H1 (cell line): ENCODE measurements around the gene FLNC. TPM values are rescaled to one million over a fixed set of nuclear protein-coding genes. Genes with fewer than 3 reads are reported as not detected.

ENCODE experiments used
- CTCF ChIA-PET: fragments of 300-600 bp; sonication (Branson Sonifier 250); formaldehyde crosslinking; loops from one replicate; lab custom pipeline; 2021; ENCODE audit not compliant: partially characterized antibody; lab: Charles Lee
- POLR2A ChIA-PET: fragments of 300-600 bp; sonication (Branson Sonifier 250); formaldehyde crosslinking; loops from one replicate; lab custom pipeline; 2021; ENCODE audit warnings: inconsistent platforms; ENCODE audit not compliant: partially characterized antibody; lab: Charles Lee
- DNase-seq, 2 experiments: peaks; one replicate each; pipeline versions ENCODE4 v3.0.0 to v3.0.0-alpha.2; 2010 to 2022; ENCODE audit warnings: low spot score in 2 of 2, low read depth in 1 of 2, mixed read lengths in 1 of 2
- FAIRE-seq: peaks from 2 replicates; lab custom pipeline; 2011; peaks lifted over from hg19 to GRCh38; lab: Jason Lieb, UNC
- H2AFZ ChIP-seq: 2 replicates; pipeline ENCODE4 v1.8.1; 2012; ENCODE audit warnings: low read length, inconsistent platforms
- H2AK5ac ChIP-seq: 2 replicates; pipeline ENCODE4 v1.6.1; 2013; ENCODE audit warnings: low read depth, low read length
- H2BK120ac ChIP-seq: replicated peaks from 2 replicates; pipeline ENCODE3; 2013; ENCODE audit warnings: low read depth, low read length, inconsistent platforms
- H2BK12ac ChIP-seq: 2 replicates; pipeline ENCODE4 v1.6.1; 2013; ENCODE audit warnings: low read depth, low read length
- H2BK15ac ChIP-seq: 2 replicates; pipeline ENCODE4 v1.6.1; 2013; ENCODE audit warnings: low read length
- H2BK20ac ChIP-seq: 2 replicates; pipeline ENCODE4 v1.6.1; 2013; ENCODE audit warnings: low read length
- H2BK5ac ChIP-seq: 2 replicates; pipeline ENCODE4 v1.6.1; 2013; ENCODE audit warnings: low read depth, low read length
- H3K14ac ChIP-seq: 2 replicates; pipeline ENCODE4 v1.6.1; 2013; ENCODE audit warnings: inconsistent platforms; ENCODE audit not compliant: insufficient read length
- H3K18ac ChIP-seq: 2 replicates; pipeline ENCODE4 v1.6.1; 2013; ENCODE audit warnings: low read length; ENCODE audit errors: extremely low read depth
- H3K23ac ChIP-seq: 2 replicates; pipeline ENCODE4 v1.6.1; 2013; ENCODE audit warnings: inconsistent platforms; ENCODE audit not compliant: insufficient read length
- H3K23me2 ChIP-seq: 2 replicates; pipeline ENCODE4 v1.6.1; 2013; ENCODE audit warnings: low read depth, low read length
- H3K27ac ChIP-seq: 2 replicates; pipeline ENCODE4 v1.6.1; 2011; ENCODE audit warnings: low read depth, low read length, inconsistent platforms
- H3K27me3 ChIP-seq, 4 experiments: replicated peaks in 1 of 4; 1 replicate in 1 of 4; 2 replicates in 3 of 4; pipeline versions ENCODE4 v1.6.1 to v1.8.1; 2011 to 2013; ENCODE audit warnings: low read length in 3 of 4, mild to moderate bottlenecking in 3 of 4, inconsistent platforms in 2 of 4, mixed read lengths in 2 of 4, moderate library complexity in 1 of 4; ENCODE audit not compliant: control insufficient read depth in 3 of 4, insufficient read depth in 3 of 4; ENCODE audit errors: extremely low read depth in 1 of 4
- H3K36me3 ChIP-seq, 4 experiments: 2 replicates each; pipeline versions ENCODE4 v1.6.1 to v1.8.1; 2011 to 2013; ENCODE audit warnings: mild to moderate bottlenecking in 4 of 4, low read length in 3 of 4, moderate library complexity in 2 of 4, control low read depth in 1 of 4, inconsistent platforms in 1 of 4; ENCODE audit not compliant: insufficient read depth in 4 of 4, control insufficient read depth in 2 of 4
- H3K4ac ChIP-seq: replicated peaks from 2 replicates; pipeline ENCODE3; 2013; ENCODE audit warnings: low read length, low read depth, mixed read lengths, inconsistent platforms; ENCODE audit not compliant: insufficient read length
- H3K4me1 ChIP-seq, 4 experiments: replicated peaks in 1 of 4; 1 replicate in 1 of 4; 2 replicates in 3 of 4; pipeline versions ENCODE4 v1.6.1 to v1.8.1; 2011 to 2013; ENCODE audit warnings: low read length in 3 of 4, inconsistent platforms in 2 of 4, mixed read lengths in 1 of 4; ENCODE audit not compliant: insufficient read depth in 4 of 4, control insufficient read depth in 3 of 4
- H3K4me2 ChIP-seq, 2 experiments: 2 replicates each; pipeline versions ENCODE4 v1.6.1 to v1.8.1; 2011 to 2013; ENCODE audit warnings: low read depth in 2 of 2, low read length in 2 of 2, control low read depth in 1 of 2, inconsistent platforms in 1 of 2, mild to moderate bottlenecking in 1 of 2; ENCODE audit not compliant: insufficient read depth in 1 of 2
- H3K4me3 ChIP-seq, 4 experiments: fragments of 200-600, 300-600 bp in 1 of 4; sonication (generic), shearing (Covaris generic), sonication (Bioruptor Twin) in 1 of 4; 2 replicates each; pipeline versions ENCODE4 v1.5.1 to v1.8.1; 2011 to 2016; ENCODE audit warnings: low read length in 4 of 4, low read depth in 3 of 4, control low read depth in 2 of 4, inconsistent platforms in 2 of 4, mild to moderate bottlenecking in 2 of 4, mixed read lengths in 1 of 4, moderate library complexity in 1 of 4; ENCODE audit not compliant: insufficient read depth in 2 of 4; ENCODE audit errors: extremely low read depth in 1 of 4
- H3K56ac ChIP-seq: replicated peaks from 2 replicates; pipeline ENCODE3; 2013; ENCODE audit warnings: low read depth, mild to moderate bottlenecking, mixed read lengths, low read length, inconsistent platforms; ENCODE audit not compliant: insufficient read length
- H3K79me1 ChIP-seq: 2 replicates; pipeline ENCODE4 v1.6.1; 2013; ENCODE audit warnings: low read depth, low read length, control low read depth
- H3K79me2 ChIP-seq, 2 experiments: 2 replicates each; pipeline versions ENCODE4 v1.6.1 to v1.8.1; 2012 to 2013; ENCODE audit warnings: low read length in 2 of 2, mild to moderate bottlenecking in 2 of 2, inconsistent platforms in 1 of 2; ENCODE audit not compliant: insufficient read depth in 2 of 2, control insufficient read depth in 1 of 2
- H3K9ac ChIP-seq, 4 experiments: replicated peaks in 1 of 4; 1 replicate in 1 of 4; 2 replicates in 3 of 4; pipeline versions ENCODE4 v1.6.1 to v1.8.1; 2011 to 2013; ENCODE audit warnings: low read depth in 3 of 4, low read length in 3 of 4, control low read depth in 2 of 4, mild to moderate bottlenecking in 2 of 4, moderate library complexity in 2 of 4, inconsistent platforms in 1 of 4; ENCODE audit errors: extremely low read depth in 1 of 4
- H3K9me3 ChIP-seq, 2 experiments: 2 replicates each; pipeline versions ENCODE4 v1.6.1 to v1.8.1; 2012 to 2013; ENCODE audit warnings: mild to moderate bottlenecking in 2 of 2, moderate library complexity in 2 of 2, control low read depth in 1 of 2, inconsistent platforms in 1 of 2, low read depth in 1 of 2, low read length in 1 of 2, mixed read lengths in 1 of 2; ENCODE audit not compliant: insufficient read depth in 2 of 2
- H4K20me1 ChIP-seq, 2 experiments: replicated peaks in 1 of 2; 2 replicates each; pipeline versions ENCODE3 to v1.8.1; 2011 to 2013; ENCODE audit warnings: inconsistent platforms in 2 of 2, low read length in 2 of 2, mild to moderate bottlenecking in 1 of 2; ENCODE audit not compliant: insufficient read depth in 2 of 2, control insufficient read depth in 1 of 2
- H4K5ac ChIP-seq: 2 replicates; pipeline ENCODE4 v1.6.1; 2013; ENCODE audit warnings: low read length, low read depth, mixed read lengths, inconsistent platforms; ENCODE audit not compliant: insufficient read length
- H4K8ac ChIP-seq: 2 replicates; pipeline ENCODE4 v1.8.0; 2013; ENCODE audit warnings: mild to moderate bottlenecking, moderate library complexity, low read length, inconsistent platforms; ENCODE audit not compliant: insufficient read depth; ENCODE audit errors: extremely low read depth
- H4K91ac ChIP-seq: replicated peaks from 2 replicates; pipeline ENCODE3; 2013; ENCODE audit warnings: low read length, mixed read lengths, inconsistent platforms; ENCODE audit not compliant: insufficient read length
- BRCA1 ChIP-seq: IDR thresholded peaks from 2 replicates; pipeline ENCODE4 v1.6.1; 2012; ENCODE audit warnings: low read depth, low read length, improper control_type of control experiment
- CHD1 ChIP-seq: IDR thresholded peaks from 2 replicates; pipeline ENCODE4 v1.6.1; 2012; ENCODE audit warnings: low read depth, low read length, improper control_type of control experiment
- JUN ChIP-seq: IDR thresholded peaks from 2 replicates; pipeline ENCODE4 v1.6.1; 2011; ENCODE audit warnings: low read depth, mild to moderate bottlenecking, improper control_type of control experiment, low read length
- KDM1A ChIP-seq: fragments of 200-600, 300-600 bp; sonication (generic); IDR thresholded peaks from 2 replicates; pipeline ENCODE4 v1.7.1; 2016; ENCODE audit warnings: mild to moderate bottlenecking, low read length, borderline replicate concordance
- NRF1 ChIP-seq: IDR thresholded peaks from 2 replicates; pipeline ENCODE4 v1.6.1; 2011; ENCODE audit warnings: mild to moderate bottlenecking, low read depth, low read length, improper control_type of control experiment
- SIN3A ChIP-seq, 2 experiments: IDR thresholded peaks in 1 of 2; conservative IDR thresholded peaks in 1 of 2; 2 replicates each; pipeline ENCODE4 v1.6.1; 2011 to 2012; ENCODE audit warnings: low read length in 2 of 2, improper control_type of control experiment in 1 of 2, low read depth in 1 of 2, mild to moderate bottlenecking in 1 of 2
- SP2 ChIP-seq: IDR thresholded peaks from 2 replicates; pipeline ENCODE4 v1.6.1; 2012; ENCODE audit warnings: mild to moderate bottlenecking, low read length, inconsistent platforms
- SUZ12 ChIP-seq: fragments of 200-600 bp; sonication (generic); IDR thresholded peaks from 2 replicates; pipeline ENCODE4 v1.6.1; 2012; ENCODE audit warnings: mild to moderate bottlenecking, inconsistent platforms, low read length, moderate library complexity, mixed read lengths
- TAF1 ChIP-seq: IDR thresholded peaks from 2 replicates; pipeline ENCODE4 v1.6.1; 2011; ENCODE audit warnings: mild to moderate bottlenecking, low read depth, low read length
- TBP ChIP-seq: IDR thresholded peaks from 2 replicates; pipeline ENCODE4 v1.6.1; 2011; ENCODE audit warnings: low read depth, low read length, improper control_type of control experiment
- TEAD4 ChIP-seq: IDR thresholded peaks from 2 replicates; pipeline ENCODE4 v1.6.1; 2012; ENCODE audit warnings: low read depth, low read length, inconsistent platforms, mixed read lengths
- polyA plus RNA-seq, 7 experiments: library from polyadenylated mRNA; depleted of rRNA in 3 of 7; stranded (reverse) in 5 of 7; unstranded in 2 of 7; fragments of >200 nt in 5 of 7; fragments of 200-250 nt in 2 of 7; gene quantifications; 1 replicate in 5 of 7; 2 replicates in 1 of 7; 4 replicates in 1 of 7; pipeline versions ENCODE4 v1.2.1 to v1.2.3, GENCODE V29; 2011 to 2013; ENCODE audit warnings: missing spikeins in 2 of 7, mixed read lengths in 2 of 7
- total RNA-seq: library from RNA; stranded (reverse); fragmentation: NEBNext Ultra II Directional; extraction: Animal tissue kit (Norgen Biotek cat#: 25700); gene quantifications from 2 replicates; pipeline ENCODE4 v1.2.1, GENCODE V29; 2021

FLNC gene
- total and polyA plus RNA-seq, 2 of the 8 experiments (the other 6 are each of a cell fraction or from before 2014, with no cell fraction given) = 1.9 to 10.7 TPM

DNA sequence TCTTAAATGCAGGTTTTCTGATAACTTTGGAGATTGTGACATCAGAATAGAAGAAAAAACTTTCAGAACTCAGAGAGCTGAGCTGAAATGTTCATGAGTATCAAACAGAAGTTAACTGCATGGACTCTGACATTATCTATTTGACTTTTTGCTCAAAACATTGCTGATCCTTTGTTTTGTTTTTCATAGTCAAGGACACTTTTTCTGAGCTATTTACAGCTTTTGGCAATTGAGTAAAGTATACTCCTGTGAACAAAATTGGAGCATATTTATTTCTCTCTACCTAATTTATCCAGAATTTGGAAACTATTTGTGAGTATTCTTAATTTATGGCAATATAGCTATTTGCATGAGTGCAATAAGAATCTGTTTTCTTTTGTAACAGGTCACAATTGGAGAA, 69.2 kb downstream of the FLNC start:
- no peak overlapping the region for H2BK5ac ChIP-seq
- H3K79me1 ChIP-seq = no peaks in the 10 kb centered on the region
- H3K79me2 ChIP-seq = no peaks in the 10 kb centered on the region
- H2BK15ac ChIP-seq = no peak overlapping the region
- DNase-seq (no peak), FAIRE-seq (no peak)
- no peak overlapping the region for H3K27ac ChIP-seq
- H3K4ac ChIP-seq = no peak overlapping the region
- no peaks in the 10 kb centered on the region for H3K27me3 ChIP-seq
- no peak overlapping the region for H2BK120ac ChIP-seq
- H4K20me1 ChIP-seq = no peaks in the 10 kb centered on the region
- H3K36me3 ChIP-seq = no peaks in the 10 kb centered on the region
- H4K8ac ChIP-seq = no peak overlapping the region
- H3K56ac ChIP-seq = no peak overlapping the region
- ChIA-PET CTCF (interaction anchor here (1.2 kb wide), 1 partner anchor 12 kb away, joined by 4 read pairs; no protein-coding TSS in a partner anchor), POLR2A (interaction anchor here (1.9 kb wide), 1 partner anchor 13 kb away, joined by 5 read pairs; no protein-coding TSS in a partner anchor)
- H2AFZ ChIP-seq = no peak overlapping the region
- H3K9me3 ChIP-seq = peaks cover 3 to 11% of the 10 kb centered on the region in 2 experiments; a peak in 2 of 4 replicates
- H2BK12ac ChIP-seq = no peak overlapping the region
- H3K23me2 ChIP-seq = no peaks in the 10 kb centered on the region
- H3K18ac ChIP-seq = no peak overlapping the region
- H3K4me3 ChIP-seq = no peak overlapping the region
- H3K23ac ChIP-seq = no peak overlapping the region
- H3K4me1 ChIP-seq = 0 out of 7 replicates have a peak, but pooled peaks cover 0 to under 1% (median 0%) of the 10 kb centered on the region in 4 experiments
- H3K9ac ChIP-seq = no peak overlapping the region
- no peak for TF ChIP-seq KDM1A
- TF ChIP-seq SP2 = no peak
- TF ChIP-seq CHD1 = no peak
- no peak for TF ChIP-seq NRF1
- no peak for TF ChIP-seq SIN3A (conservative IDR thresholded peaks at IDR 0.05 in 1 of 2, IDR thresholded peaks at IDR 0.05 in 1 of 2; ENCODE audit: low read depth in 1 of 2, low read length in 2 of 2)
- TF ChIP-seq BRCA1 = no peak
- TF ChIP-seq SUZ12 = no peak
- TF ChIP-seq TBP = no peak
- no peak for TF ChIP-seq JUN
- no peak for TF ChIP-seq TEAD4
- TF ChIP-seq TAF1 = no peak
- TF ChIP-seq, all 59 proteins: peak for 0
- Histone ChIP-seq H2BK20ac (no peak overlapping the region), H4K5ac (no peak overlapping the region), H3K4me2 (no peak overlapping the region), H3K14ac (no peak overlapping the region), H2AK5ac (no peak overlapping the region), H4K91ac (no peak overlapping the region)
